Measurements from ENCODE around the gene TMEM171.

TMEM171 gene

DNA sequence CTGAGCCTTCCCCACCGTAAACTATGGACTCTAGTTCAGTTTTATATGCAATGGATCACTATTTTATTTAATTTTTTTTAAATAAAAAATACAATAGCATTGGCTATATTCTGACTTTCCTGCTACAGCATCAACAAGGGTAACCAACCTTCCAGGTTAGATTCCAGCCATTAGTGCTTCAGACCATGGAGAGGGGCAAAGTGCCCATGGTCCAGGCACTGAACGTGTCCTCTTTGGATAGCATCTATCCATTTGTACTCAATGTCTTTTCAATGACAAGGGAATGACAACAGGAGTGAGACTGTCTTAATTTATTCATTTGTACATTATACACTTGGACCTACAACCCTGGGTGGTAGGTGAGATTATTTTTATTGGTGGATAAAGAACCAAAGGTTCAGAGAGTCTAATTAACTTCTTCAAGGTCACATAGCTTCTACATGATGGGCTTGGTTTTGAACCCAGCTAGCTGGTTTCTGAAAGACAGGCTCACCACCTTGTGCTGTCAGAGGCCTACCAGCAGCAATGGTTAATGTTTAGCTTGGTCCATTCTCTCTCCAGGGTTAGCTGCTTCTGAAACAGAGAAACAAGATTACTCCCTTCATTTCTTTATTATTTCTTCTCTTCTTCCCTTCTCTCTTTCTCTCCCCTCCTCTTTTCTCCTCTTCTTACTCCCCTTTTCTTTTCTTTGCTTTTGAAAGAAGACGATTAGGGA, 11.5 kb downstream of the TMEM171 start:
- TF ChIP-seq, protein P1, sequence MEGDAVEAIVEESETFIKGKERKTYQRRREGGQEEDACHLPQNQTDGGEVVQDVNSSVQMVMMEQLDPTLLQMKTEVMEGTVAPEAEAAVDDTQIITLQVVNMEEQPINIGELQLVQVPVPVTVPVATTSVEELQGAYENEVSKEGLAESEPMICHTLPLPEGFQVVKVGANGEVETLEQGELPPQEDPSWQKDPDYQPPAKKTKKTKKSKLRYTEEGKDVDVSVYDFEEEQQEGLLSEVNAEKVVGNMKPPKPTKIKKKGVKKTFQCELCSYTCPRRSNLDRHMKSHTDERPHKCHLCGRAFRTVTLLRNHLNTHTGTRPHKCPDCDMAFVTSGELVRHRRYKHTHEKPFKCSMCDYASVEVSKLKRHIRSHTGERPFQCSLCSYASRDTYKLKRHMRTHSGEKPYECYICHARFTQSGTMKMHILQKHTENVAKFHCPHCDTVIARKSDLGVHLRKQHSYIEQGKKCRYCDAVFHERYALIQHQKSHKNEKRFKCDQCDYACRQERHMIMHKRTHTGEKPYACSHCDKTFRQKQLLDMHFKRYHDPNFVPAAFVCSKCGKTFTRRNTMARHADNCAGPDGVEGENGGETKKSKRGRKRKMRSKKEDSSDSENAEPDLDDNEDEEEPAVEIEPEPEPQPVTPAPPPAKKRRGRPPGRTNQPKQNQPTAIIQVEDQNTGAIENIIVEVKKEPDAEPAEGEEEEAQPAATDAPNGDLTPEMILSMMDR (IDR thresholded peaks at IDR 0.05): no peak
- H3K27ac Mint-ChIP-seq: no peak overlapping the region

DNA sequence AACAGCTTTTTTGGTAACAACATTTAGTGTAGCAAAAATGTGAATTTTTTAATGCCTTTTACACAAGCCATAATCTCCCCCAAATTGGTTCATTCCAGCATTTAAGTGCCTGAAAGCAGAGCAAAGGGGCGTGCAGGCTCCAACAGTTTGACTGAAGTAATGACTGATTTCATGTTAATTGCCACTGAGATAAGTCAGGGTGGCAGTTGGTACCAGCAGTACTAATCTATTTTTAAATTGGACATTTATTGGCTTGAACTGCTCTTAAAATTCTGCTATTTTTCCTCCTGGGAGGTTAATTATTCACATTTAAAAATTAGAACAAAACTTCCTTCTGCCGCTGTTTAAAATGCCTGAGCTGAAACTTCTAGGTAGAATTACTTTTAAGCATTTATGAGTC, 12.4 kb downstream of the TMEM171 start:
- Mint-ChIP-seq H3K4me1 (peaks cover 26% of the 10 kb centered on the region), H3K9me3 (no peaks in the 10 kb centered on the region), H3K4me3 (no peak overlapping the region), H3K36me3 (ENCODE audit: low read depth) (no peaks in the 10 kb centered on the region), H3K27me3 (ENCODE audit: low read depth, poor library complexity) (peaks cover 14% of the 10 kb centered on the region), H3K27ac (no peak overlapping the region)
- DNase-seq: no peak
- TF ChIP-seq, protein P1 (IDR thresholded peaks at IDR 0.05): no peak

More for the DNA sequence above, 11.5 kb downstream of the TMEM171 start:
- no peak for DNase-seq
- H3K9me3 Mint-ChIP-seq: no peaks in the 10 kb centered on the region
- H3K4me3 Mint-ChIP-seq: no peak overlapping the region
- peaks cover 24% of the 10 kb centered on the region for H3K4me1 Mint-ChIP-seq
- H3K27me3 Mint-ChIP-seq (ENCODE audit: low read depth, poor library complexity): peaks cover 14% of the 10 kb centered on the region
- no peaks in the 10 kb centered on the region for H3K36me3 Mint-ChIP-seq (ENCODE audit: low read depth)

DNA sequence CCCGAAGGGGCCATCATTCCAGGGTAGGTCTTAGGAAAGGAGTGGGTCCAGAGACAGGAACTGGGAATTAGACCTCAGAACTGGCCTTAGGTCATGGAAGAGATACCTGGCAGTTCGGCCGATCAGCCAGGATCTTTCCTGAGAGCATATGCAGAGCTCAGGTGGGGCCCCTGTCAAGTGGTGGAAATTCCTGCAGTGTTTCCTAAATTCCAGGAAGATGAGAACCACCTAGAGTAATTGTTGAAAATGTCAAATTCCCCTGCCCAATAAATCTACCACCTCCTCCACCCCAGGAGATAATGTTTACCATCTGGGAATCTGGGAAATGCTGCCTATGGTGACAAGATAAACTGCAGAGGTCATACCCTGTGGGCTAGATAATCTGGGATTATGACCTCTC, 14.6 kb downstream of the TMEM171 start:
- no peak for DNase-seq
- H3K27me3 Mint-ChIP-seq (ENCODE audit: low read depth, poor library complexity): peaks cover 8% of the 10 kb centered on the region
- no peak overlapping the region for H3K4me3 Mint-ChIP-seq
- TF ChIP-seq, protein P1 (IDR thresholded peaks at IDR 0.05): no peak
- peak overlapping the region; percentile 16 for H3K27ac Mint-ChIP-seq
- H3K9me3 Mint-ChIP-seq: no peaks in the 10 kb centered on the region
- H3K36me3 Mint-ChIP-seq (ENCODE audit: low read depth): no peaks in the 10 kb centered on the region
- peaks cover 26% of the 10 kb centered on the region for H3K4me1 Mint-ChIP-seq

DNA sequence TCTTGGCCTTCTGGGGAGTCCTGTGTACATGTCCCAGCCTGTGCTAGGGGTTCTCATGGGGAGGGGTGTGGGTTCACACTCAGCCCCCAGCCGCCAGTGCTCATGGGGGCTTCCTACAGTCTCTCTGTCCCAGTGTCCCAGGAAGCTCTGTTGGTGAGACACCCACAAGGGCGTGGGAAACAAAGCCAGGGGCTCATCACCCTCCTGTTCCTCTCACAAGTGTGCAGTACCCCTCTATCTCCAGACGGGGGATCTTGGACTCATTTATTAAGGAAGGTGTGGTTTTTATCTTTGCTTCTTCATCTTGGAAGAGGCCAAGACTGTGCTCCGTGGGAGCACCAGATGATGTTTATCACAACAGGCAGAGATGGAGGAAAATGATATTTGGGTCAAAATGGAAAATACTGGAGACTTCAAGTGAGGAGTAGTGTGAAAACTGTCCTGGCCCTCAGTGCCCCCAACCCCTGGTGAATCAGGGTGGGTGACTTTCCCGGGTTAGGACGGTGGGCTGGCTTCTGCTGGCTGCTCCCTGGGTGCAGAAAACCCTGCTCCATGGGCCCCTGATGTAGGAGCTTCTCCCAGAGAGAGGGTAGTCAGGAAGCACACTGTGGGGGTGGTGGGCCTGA, 15.2 kb downstream of the TMEM171 start:
- DNase-seq: peak; percentile 27
- Mint-ChIP-seq H3K27me3 (ENCODE audit: low read depth, poor library complexity) (peaks cover 3% of the 10 kb centered on the region), H3K36me3 (ENCODE audit: low read depth) (no peaks in the 10 kb centered on the region), H3K4me1 (peaks cover 26% of the 10 kb centered on the region), H3K27ac (peak overlapping the region; percentile 16), H3K9me3 (no peaks in the 10 kb centered on the region), H3K4me3 (peak overlapping the region; percentile 19)
- TF ChIP-seq, protein P1 (IDR thresholded peaks at IDR 0.05): peak; percentile 58

DNA sequence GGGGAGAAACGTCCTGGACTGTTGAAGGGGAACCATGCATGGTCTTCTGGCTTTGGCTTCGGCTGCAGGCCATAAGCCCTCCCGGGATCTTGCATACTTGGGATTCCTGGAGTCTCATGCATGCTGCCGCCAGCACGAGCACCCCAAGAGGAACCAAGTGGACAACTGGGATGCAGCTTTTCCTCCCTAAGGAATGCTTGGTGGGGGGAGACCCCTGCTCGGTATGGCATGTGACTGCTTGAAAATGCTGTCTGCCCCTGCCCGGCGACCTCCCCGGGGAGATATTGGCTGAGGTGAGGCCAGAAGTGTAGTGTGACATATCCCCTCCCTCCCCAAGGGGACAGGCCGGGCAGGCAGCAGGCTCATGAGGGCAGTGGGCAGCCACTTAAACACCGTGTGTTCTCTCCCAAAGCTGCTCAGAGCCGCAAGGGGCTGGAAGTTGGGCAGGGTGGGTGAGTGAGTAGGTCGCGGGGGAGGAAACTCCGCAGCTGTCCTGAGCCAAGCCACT, 15.7 kb downstream of the TMEM171 start:
- H3K4me3 Mint-ChIP-seq: no peak overlapping the region
- peaks cover 3% of the 10 kb centered on the region for H3K27me3 Mint-ChIP-seq (ENCODE audit: low read depth, poor library complexity)
- TF ChIP-seq, protein P1 (IDR thresholded peaks at IDR 0.05): no peak
- H3K9me3 Mint-ChIP-seq: no peaks in the 10 kb centered on the region
- peaks cover 26% of the 10 kb centered on the region for H3K4me1 Mint-ChIP-seq
- H3K36me3 Mint-ChIP-seq (ENCODE audit: low read depth): no peaks in the 10 kb centered on the region
- H3K27ac Mint-ChIP-seq: no peak overlapping the region
- DNase-seq: peak; percentile 44

Data from nephron progenitor cell (in vitro differentiated cells).